Inferior parietal cortex (tissue), 1 donor: Measurements from ENCODE around the gene TEDC2.
"Not testable (repeated sequence)": the region's sequence is repeated elsewhere in the genome, so short reads cannot be mapped to it uniquely, and the experiment has no call there.

Source experiments
- DNase-seq: peaks from one replicate; pipeline ENCODE4 v3.0.0-alpha.2; 2016; ENCODE audit errors: extremely low spot score

Gene TEDC2

GRCh38 chr16:2459647-2460390 lies at the start of gene TEDC2:
TSS of gene TEDC2 (plus strand) at chr16:2460109. CDS start at chr16:2460145, 36 bp downstream.
- peak; percentile 94 for DNase-seq

DNA sequence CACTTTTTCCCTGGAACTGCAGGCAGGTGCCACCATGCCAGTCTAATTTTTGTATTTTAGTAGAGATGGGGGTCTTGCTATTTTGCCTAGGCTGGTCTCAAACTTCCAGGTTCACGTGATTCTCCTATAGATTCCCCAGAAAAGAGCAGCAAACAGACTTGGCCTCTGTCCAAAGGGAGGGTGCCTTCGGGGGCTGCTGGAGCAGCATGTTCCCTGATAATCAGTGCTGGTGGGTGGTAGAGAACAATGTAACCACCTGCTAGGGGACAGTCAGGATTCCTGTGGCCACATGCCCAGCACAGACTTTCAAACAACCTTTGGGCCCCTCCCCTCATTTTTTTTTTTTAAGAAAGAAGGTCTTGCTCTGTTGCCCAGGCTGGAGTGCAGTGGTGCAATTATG lies 44.8 kb upstream of the TEDC2 start:
- DNase-seq: no peak

GRCh38 chr16:2420035-2420434 lies 39.9 kb upstream of the TEDC2 start:
- DNase-seq: no peak

DNA sequence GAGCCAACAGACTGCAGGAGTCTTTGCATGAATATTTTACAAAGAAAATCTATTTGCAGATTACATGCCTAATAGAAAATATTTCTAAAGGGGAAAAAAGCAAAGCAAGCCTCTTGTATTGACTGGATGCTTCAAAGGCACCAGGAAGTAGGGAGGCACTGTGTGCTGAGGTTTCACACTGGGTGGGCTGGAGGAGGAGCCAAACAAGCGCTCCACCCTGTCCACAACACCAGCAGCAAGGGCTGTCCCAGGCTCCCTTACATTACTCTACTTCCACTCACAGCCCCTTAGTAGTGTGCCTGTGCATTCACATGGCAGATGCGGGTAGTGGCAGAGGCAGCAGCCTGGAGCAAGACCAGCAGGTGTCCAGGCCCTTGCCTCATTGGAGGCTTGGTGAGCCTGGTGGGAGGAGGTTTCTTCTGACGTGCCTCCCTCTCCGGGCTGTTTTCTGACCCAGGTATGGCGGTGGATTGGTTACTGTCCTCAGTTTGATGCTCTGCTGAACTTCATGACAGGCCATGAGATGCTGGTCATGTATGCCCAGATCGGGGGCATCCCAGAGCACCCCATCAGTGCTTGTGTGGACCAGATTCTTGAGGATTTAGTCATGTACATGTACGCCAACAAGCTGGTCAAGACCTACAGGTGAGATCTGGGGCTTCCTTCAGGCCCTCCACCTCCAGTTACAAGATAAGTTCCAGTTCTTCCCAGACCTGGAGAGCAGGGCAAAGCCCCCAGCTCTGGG lies 37.6 kb upstream of the TEDC2 start:
- no peak for DNase-seq

- no peak for DNase-seq
Observed at GRCh38 chr16:2424061-2425007, 35.6 kb upstream of the TEDC2 start.

DNA sequence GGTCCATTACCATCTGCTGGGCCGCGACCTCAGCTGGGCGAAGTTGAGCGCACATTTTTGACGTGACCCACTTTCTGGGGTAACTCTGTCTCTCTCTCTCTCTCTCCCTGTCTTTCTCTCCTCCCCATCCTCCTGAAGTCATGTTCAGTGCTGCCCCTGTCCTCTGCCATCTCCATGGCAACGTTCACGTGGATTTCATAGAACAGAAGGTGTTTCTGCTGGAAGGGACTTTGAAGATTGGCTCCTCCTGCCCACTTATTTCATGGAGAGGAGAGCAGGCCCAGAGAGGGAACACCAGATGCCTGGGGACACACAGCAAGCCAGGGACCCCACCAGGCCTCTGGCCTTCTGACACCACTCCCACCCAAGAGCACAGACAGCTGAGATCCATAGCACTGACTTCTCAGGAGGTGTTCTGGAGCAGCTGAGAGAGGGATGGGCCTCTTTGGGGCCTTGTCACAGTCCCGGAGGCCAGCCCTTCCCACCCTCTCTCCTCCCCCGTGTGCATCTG lies 34.8 kb upstream of the TEDC2 start:
- peak; percentile 13 for DNase-seq

DNA sequence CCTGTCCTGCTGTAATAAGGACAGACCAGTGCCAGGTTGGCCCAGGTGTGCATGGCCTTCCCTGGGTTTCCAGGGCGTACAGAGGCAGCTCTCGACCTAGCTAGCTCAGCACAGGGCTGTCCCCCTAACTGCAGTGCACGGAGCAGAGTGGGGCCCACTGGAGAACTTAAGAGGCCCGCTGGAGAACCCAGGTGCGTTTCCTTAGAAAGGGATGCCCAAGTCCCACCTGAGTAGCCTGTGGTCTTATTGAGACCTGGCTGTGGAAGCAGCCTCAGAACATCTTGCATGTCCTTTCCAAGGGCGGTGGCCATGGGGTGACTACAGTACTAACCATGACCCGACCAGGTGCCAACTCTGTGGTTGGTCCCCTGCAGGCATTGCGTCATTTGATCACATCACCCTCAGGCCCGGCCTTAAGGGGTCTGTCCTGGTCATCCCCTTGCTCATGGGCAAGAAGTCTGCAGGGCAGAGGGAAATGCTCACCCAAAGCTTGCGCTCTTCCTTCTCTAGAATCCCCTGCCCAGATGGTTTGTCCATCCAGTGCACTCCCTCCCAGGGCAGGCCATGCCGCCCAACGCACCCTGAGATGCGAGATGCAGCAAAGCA lies 34.0 kb upstream of the TEDC2 start:
- DNase-seq: no peak

- no peak for DNase-seq
Observed at GRCh38 chr16:2426941-2427361, 33.0 kb upstream of the TEDC2 start.

DNA sequence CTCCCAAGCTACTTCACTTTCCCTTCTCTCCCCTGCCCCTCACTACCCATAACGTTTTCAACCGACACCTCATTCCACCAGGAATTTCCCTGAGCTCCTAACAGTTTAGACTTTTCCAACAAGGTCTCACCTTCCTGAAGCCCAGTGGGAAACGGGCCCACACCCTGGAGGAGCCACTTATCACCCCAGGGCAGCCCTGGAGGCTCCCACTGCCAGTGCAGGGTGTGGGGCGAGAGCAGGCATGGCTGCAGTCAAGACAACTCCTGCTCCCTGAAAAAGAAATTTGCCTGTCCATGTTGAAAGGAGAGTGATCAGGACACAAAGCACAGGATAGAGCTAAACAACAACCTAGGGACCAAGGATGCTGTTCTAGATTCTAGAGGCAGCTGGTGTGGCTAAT lies 32.4 kb upstream of the TEDC2 start:
- DNase-seq: no peak

DNA sequence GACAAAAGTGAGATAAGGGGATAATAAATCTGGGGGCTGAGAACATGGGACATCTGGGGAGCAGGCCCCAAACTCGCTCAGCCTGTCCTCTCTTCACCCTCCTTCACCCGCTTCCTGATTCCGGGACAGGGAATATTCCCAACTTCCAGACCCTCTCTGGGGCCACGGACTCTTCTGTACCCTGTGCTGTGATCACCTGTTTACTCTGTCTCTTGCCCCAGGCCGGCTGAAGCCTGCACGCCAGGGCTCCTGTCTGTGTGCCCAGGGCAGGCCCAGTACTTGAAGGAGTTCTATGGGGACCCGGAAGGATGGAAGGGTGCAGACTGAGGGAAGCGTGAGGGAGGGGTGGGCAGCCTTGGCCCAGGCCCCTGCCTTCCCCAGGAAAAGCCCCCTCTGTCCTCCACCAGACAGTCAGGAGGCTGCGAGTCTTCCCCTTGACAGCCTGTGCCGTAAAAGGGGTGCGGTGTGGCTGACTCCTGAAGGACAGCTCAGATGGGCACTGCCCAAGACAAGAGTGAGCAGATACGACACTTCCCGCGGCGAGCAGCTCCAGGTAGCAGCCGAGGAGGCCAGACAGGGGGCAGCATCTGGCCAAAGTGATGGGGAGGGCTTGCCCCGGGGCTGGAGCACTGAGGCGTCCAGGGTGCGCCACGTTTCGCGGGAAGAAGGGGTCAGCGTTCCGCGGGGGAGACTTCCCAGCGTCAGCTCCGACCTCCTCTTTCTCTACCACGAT lies 31.7 kb upstream of the TEDC2 start:
- peak; percentile 15 for DNase-seq

DNA sequence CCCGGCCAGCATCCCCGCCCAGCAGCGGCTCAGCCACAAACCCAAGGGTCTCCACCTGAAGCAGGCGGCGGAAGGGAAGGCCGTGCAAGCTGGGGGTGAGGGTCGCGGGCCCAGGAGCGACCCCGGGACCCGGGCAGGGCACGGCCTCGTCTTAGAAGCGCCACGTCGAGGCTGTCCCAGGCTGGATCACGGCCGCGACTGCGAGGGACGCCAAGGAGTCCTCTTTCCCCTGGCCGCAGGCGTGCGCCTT lies 31.2 kb upstream of the TEDC2 start:
- no peak for DNase-seq

- peak; percentile 93 for DNase-seq
Observed at GRCh38 chr16:2429034-2429770, 30.7 kb upstream of the TEDC2 start, which contains the start of gene CCNF. TSS of gene CCNF (plus strand) at chr16:2429447. CDS start at chr16:2429482, 35 bp downstream.

DNA sequence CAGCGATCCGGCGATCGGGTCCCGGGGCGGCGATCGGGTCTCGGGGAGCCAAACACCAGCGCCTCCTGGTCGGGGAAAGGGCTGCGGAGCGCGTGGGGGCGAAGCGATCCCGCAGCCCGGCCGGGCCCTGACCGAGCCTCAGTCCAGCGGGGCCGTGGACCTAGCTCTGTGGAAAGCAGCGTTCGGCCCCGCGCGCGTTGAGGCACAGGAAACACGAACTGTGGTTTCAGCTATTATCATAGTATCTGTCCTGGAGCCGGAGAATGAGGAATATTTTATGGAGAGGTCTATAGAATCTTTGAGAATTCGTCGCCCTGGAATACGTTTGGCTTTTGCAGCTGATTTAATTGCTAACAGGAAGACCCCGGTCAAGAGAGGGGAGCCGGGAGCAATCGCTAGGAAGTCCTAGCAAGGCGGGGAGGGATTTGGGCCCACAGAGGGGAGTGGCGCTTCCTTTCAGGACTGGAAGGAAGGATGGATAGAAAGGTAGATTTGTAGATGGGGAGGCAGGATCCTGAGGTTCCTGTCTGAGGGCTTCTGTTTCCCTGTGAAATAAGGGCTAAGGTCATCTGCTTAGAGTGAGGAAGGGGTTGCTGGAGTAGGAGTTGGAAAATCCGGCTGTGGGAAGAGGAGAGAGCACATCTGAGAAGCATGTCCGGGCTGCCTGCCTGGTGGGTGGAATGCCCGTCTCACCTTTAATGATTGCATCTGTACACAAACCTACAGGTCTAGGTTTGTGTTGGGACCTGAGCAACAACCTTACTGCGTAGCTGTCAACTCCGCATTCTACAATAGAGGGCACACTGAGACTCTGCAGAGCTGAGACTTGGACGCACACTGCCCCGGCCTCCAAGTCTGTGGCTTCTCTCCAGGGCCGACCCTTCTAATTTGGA lies 29.9 kb upstream of the TEDC2 start:
- DNase-seq: peak; percentile 18

- no peak for DNase-seq
Observed at GRCh38 chr16:2432286-2432685, 27.6 kb upstream of the TEDC2 start.

- DNase-seq: no peak
Observed at GRCh38 chr16:2432801-2433505, 27.0 kb upstream of the TEDC2 start.

GRCh38 chr16:2435236-2435635 lies 24.7 kb upstream of the TEDC2 start:
- not testable (repeated sequence) for DNase-seq

- no peak for DNase-seq
Observed at GRCh38 chr16:2436110-2436509, 23.8 kb upstream of the TEDC2 start.

- no peak for DNase-seq
Observed at GRCh38 chr16:2437032-2437790, 22.7 kb upstream of the TEDC2 start.
